Islet of Langerhans (tissue), 1 donor: ENCODE measurements around the gene USP6.
"Not testable (repeated sequence)": the region's sequence is repeated elsewhere in the genome, so short reads cannot be mapped to it uniquely, and the experiment has no call there.

Experiments used
- FAIRE-seq: peaks from one replicate; lab custom pipeline; 2011; peaks lifted over from hg19 to GRCh38; lab: Jason Lieb, UNC

USP6 gene

DNA sequence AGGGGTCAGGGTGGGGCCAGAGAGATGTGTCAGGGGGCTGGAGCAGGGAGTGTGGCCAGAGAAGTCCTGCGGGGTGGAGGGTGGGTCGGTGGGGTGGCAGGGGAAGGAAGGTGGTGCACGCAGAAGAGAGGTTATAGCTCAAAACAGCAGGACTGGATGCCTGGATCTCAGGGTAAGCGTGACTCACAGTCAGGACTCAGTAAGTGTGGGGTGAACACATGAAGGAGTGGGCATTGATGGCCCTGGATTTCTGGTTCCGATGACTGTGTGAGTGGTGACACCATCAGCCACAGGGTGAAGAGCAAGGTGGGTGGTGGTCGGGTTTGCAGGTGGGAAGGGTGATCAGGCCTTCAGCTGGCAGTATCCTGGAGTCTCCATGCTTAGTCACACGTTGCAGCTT, 6.2 kb downstream of the USP6 start:
- FAIRE-seq = not testable (repeated sequence)

DNA sequence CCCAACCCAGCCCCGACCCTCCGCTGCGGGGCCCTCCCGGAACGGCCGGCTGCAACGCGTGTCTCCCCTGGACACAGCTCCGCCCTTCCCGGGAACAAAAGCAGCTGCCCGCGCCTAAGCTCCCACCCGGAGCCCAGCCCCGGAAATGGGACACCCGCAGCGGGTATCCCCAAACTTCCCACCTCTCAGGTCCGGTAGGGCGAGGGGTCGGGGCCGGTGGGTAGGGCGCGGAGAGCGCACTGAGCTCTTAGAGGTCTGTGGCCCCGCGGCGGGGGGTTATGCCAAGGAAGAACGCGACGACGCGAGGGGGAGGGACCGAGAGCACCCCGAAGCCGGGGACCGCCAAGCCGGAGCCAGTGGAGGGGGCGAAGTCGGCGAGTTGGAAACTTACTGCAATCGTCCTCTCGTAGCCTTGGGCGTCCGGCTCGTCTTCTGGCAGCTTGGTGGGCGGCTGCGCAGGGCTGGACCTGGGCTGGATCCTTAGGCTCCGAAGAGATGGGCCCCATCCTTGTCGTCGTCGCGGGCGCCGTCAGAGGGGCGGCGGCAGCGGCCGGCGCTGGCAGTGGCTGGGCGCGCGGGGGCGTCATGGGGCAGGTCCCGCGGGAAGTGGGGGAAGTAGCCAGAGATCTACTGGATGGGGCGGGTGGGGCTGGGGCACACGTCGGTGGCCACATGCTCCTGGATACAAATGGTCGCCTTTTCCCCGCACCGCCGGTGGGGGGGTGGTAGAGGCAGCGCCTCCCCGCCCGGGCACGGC, 6.9 kb downstream of the USP6 start:
- FAIRE-seq = no peak

DNA sequence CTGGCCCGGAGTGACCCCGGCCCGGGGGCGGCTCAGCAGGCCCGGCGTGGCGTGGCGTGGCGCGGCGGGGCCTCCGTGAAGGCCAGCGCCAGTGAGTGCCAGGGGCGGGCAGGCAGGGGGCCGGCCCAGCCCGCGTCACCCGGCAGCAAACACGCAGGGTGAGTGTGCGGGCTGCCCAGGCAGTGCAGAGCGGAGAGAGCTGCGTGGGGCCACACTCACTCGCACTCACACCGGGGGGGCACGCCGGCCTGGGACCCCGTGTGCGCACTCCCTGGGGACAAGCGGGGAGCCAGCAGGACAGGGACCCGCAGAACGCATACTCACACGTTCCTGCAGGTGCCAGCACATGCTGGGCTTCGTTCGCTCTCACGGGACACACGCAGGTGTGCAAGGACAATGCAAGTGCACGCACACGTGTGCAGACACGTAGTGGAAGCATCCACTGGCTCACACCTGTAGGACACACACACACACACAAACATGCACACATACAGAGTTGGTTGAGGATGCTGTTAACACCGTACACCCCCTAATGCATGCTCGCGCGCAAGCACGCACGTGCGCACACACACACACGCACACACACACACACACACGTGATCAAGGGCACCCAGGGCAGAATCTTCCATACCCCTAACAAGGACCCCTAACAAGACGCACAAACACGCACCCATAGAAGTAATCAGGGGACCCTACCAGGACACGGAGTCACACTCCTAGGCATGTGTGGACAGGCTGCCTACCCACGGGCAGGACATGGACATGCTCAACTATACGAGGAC, 7.7 kb downstream of the USP6 start:
- no peak for FAIRE-seq

DNA sequence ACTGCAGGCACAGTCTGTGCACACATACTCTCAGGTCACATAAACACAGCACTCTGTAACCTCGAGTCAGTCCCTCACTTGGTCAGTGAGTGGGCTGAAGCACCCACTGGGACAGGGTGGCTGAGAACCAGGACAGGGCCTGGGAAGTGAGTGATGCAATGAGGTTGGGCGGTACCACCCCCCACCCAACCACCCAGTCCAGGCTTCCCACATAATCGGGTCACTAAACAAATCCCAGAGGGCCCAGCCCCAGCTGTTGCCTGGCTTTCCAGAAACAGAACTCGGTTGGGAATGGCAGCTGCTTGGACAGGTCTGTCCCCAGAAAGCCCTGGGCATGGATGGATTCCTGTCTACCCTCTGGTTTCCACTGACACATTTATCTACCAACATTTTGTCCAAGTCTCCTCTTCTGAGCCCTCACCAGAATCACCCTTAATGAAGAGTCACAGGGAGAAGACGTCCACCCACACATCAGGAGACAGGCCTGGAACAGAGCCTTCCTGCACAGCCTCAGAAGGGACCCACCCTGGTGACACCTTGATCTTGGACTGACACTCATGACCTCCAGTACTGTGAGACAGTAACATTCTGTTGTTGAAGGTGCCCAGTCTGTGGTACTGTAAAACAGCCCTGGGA, 8.4 kb downstream of the USP6 start:
- FAIRE-seq = not testable (repeated sequence)

DNA sequence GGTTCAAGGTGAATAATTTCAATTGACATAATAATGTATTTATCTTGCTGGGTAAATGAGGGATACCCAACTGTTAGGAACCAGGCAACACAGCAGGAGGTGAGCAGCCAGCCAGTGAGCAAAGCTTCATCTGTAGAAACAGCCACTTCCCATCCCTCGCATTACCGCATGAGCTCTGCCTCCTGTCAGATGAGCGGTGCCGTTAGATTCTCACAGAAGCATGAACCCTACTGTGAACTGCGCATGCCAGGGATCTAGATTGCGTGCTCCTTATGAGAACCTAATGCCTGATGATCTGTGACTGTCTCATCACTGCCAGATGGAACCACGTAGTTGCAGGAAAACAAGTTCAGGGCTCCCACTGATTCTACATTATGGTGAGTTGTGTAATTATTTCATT, 9.1 kb downstream of the USP6 start:
- not testable (repeated sequence) for FAIRE-seq

DNA sequence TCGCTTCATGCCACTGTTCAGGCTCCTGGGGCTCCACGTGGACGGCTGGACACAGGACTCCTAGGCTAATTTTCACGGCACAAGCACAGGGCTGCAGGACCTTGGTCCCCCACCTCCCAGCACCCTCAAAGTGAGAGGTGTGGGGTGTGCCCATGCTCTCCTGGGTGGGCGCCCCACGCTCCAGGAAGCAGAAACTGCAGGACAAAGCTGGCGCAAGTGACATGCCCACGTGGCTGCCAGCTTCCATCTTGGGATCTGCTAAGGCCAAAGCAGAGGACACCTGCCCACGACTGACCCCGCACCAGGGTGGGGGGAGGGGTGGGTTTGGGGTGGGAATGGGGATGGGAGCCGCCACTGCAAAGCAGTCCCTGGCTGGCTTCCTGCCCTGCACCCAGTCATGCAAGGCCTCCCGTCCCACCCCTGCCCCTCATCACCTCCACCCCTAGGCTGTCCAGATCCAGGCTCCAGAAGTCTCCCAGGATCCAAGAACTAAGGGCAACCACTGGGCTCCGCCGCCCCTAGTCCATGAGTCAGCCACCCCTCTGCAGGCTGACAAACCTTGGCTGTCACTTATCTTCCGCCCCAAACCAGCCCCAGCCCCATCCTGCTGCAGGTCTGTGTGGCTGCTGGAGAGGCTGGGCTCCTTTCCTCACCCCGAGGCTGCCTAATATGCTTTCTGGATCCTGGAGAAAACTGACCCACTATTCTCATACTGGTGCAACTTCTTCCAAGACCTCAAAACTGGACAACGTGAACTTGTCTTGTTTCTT, 11.1 kb downstream of the USP6 start:
- FAIRE-seq = no peak

DNA sequence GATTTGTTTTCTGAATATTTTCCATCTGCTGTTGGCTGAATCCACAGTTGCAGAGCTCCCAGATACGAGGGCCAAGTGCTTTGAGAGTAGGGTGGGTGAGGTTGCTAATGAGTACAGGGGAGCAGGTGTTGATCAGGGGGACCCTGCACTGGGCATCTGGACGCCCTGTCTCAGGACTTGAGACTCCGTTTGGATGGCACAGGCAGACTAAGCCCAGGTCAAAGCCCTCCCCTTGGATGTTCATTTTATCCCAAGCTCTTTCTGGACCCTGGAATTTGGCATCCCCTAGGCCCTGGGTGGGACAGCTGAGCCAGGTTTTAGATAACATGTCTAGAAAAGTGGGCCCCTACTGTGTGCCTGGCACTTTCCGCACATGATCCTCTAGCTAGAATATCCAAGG, 12.1 kb downstream of the USP6 start:
- no peak for FAIRE-seq

DNA sequence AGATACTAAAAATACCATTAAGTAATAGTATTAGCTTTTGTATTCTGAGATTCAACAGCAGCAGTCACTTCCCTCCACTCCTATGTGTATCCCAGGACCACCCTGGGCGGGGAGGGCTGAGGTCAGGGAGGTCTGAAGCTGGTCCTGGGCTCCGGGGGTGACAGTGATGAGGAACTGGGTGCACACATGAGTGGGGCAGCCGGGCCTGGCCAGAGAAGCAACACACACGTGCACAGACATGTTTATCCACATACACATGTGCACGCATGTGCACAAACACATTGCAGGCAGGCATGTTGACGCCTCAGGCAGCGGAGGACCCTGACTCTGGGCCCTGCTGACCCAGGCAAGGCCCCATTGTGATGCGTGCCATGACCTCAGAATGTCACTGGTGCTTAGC, 12.6 kb downstream of the USP6 start:
- not testable (repeated sequence) for FAIRE-seq

DNA sequence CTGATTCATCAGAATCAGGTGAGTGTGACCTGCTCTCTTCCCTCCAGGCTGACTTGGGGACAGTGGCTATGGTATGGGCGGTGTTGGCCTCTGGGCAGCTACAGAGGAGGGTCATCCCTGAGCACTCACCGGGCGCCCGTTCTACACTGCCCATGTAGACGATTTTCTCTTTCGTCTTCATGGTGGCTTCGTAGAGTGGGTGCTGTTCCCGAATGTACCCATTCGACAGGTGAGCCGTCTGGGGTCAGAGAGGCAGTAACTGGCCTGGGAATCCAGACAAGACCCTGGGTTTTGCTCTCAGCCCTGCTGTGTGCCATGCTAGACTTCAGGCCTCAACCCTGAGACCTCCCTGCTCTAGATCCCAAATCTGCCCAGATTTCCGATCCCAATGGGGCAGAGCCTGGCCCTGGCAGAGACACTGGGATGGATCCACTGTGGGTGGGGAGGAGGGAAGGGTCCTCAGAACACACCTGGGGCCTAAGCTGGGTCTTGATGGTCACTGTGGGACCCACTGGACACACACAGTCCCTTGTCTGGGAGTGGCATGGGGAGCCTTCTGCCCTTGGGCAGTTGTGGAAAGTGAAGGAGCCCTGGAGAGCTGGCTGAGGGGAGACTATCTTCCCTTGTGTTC, 13.2 kb downstream of the USP6 start:
- no peak for FAIRE-seq

DNA sequence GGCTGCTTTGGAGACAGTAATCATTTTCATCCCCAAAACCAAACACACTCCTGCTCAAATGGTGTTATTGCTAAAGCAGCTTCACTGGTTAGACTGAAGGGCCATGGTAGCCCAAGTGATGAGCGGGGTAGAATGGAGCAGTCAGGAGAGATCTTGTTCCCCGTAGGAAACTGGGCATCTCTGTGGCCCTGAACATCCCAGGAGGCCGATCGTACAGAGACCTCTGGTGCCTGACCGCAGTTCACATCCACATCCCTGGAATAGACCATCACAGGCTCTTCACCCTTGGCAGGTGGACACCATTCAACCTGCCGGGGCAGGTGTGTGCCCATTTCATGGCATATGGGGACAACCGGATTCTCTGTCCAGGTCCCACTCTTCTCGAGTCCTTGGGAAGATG, 13.9 kb downstream of the USP6 start:
- FAIRE-seq = not testable (repeated sequence)

DNA sequence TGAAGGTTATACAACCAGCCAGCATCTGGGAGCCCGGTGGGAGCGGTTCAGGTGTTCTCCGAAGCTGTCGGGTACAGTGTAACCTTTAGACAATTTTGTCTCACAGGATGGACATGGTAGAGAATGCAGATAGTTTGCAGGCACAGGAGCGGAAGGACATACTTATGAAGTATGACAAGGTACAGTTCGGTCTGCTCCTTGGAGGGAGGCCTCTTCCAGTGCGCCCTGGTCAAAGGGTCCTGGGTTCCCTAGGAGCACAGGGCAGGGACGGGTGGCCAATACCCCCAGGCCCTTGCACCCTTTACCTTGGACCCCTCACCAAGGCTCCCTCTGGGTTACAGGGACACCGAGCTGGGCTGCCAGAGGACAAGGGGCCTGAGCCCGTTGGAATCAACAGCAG, 14.4 kb downstream of the USP6 start:
- FAIRE-seq = not testable (repeated sequence)

DNA sequence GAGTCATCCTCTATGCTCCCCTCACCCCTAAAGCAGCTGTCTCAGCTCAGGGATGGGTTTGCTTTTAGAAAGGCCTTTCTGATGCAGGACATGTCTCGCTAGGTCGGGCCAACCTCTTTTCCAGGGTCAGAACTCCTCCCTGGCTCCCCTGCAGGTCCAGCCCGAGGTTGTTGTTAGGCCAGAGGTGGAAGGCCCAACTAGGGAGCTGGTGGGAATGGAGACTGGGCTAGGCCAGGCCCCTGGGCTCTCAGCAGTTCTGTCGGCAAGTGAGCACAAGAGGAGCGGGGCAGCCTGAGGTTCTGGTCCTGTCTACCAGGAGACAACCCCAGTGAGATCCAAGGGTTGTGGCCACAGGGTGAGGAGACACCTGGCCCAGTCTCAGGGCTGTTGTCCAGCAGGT, 14.9 kb downstream of the USP6 start:
- not testable (repeated sequence) for FAIRE-seq

DNA sequence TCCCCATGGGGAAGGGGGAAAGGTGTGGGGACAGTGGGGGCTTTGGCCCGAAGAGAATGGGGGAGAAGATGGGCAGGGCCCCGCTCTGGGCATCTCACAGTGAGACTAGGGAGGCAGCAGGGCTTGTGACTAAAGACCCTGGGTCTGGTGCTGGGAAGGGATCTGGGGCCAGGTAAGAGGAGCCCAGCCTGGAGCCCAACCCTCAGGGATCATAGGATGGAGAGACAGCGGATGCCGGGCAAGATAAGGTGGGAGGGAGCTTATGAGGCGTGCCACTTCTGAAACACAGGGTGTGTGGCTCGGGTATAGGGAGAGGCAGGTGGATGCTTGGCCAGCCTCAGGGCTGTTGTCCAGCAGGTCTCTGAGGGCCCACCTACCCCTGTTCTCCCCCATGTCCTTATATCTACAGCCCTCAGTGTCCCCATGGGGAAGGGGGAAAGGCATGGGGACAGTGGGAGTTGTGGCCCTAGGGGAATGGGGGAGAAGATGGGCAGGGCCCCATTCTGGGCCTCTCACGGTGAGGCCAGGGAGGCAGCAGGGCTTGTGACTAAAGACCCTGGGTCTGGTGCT, 15.4 kb downstream of the USP6 start:
- FAIRE-seq = no peak

DNA sequence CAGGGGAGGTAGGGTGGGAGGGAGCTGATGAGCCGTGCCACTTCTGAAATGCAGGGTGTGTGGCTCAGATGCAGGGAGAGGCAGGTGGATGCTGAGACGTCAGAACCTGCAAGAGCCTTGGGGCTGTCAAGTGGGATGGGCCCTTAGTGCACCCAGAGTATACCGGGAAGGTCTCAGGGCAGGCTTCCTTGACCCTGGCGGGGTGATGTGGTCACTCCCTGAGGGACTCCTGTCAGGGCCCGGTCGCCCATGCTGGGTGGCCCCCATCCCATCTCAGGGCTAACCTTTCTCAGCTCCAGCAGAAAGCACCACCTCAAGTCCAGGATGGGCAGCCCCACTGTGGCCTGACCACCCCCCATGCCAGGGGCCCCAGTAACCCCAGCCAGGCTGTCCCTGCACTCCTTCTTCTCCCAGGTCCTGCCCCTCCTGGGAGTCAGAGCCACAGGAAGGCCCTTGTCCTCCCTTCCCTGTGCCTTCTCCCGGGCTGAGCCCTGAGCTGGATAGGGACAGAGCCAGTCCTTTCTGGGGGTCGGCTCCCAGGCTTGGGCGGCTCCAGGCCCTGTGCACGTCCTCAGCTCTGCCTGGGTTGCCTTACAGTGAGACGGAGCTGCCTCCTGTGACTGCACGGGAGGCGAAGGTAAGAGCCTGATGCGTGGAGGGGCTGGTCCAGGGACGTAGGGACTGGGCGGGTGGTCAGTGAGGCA, 16.1 kb downstream of the USP6 start:
- not testable (repeated sequence) for FAIRE-seq

DNA sequence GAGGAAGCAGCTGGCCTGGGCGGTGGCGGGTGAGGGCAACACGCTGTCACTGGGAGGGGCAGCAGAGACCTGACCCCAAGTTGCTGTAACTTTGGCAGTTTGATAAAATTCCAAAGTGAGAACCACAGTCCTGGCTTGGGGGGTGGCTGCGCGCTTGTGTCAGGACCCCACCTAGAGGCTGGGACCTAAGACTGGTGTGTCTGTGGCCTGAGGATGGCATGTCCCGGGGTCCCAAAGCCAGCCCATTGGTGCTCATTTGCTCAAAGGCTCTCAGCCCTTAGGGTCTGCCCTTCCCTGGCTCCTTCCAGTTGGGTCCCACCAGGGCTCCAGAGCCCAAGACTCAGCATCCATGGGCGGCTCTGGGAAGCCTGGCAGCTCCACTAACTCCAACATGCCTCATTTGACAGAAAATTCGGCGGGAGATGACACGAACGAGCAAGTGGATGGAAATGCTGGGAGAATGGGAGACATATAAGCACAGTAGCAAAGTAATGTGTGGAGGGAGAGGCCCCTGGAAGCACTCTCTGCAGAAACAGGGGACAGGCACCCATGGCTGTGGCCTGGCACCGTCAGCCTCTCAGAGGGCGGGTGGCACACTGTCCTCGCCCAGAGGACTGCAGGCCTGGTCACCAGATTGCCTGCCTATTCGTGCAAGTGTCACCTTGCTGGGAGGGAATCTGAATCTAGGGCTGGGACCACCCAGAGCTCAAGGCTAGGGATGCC, 16.8 kb downstream of the USP6 start:
- FAIRE-seq = not testable (repeated sequence)

DNA sequence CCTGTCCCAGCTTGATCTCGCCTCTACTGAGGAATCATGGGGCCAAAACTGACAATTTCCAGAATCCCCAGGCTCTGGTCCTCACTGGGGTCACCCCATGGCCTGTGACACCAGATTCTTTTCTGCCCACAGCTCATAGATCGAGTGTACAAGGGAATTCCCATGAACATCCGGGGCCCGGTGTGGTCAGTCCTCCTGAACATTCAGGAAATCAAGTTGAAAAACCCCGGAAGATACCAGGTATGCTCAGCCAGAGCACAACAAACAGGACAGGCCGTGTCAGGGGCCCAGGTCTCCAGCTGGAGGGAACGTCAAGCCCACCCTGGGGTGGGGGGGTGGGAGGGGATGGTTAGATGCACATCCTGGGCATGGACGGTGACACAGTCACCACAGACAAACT, 17.5 kb downstream of the USP6 start:
- no peak for FAIRE-seq

DNA sequence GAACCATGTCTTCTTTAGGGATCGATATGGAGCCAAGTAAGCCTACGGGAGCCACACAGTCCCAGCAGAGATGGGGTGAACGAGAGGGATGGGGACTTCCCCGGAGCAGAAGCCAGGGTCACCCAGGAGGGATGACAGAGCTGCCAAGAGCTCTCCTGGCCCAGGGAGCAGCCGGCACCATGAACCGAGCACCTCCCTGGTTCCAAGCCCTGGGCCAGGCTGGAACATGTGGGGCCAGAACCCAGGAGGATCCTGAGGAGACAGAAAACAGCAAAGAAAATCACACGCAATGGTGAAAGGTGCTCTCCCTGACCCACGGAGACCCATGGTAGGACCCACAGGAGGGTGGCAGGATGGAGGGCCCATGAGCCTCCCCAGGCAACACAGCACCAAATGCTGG, 18.1 kb downstream of the USP6 start:
- FAIRE-seq = not testable (repeated sequence)

DNA sequence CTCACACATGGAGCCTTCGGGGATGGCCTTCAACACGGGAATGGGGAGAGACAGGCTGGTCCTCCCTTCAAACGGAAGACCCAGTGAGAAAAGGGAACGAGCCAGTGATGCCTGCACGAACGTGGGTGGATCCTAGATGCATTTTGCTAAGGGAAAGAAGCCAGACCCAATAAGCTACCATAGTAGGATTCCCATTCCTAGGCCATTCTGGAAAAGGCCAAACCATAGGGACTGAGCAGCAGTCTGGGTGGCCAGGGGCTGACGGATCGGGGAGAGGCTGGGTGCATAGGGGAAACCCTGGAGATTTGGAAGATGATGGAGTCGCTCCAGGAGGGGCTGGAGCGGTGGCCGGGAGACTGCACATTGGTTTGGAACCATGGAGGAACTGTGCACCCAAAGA, 18.7 kb downstream of the USP6 start:
- not testable (repeated sequence) for FAIRE-seq

DNA sequence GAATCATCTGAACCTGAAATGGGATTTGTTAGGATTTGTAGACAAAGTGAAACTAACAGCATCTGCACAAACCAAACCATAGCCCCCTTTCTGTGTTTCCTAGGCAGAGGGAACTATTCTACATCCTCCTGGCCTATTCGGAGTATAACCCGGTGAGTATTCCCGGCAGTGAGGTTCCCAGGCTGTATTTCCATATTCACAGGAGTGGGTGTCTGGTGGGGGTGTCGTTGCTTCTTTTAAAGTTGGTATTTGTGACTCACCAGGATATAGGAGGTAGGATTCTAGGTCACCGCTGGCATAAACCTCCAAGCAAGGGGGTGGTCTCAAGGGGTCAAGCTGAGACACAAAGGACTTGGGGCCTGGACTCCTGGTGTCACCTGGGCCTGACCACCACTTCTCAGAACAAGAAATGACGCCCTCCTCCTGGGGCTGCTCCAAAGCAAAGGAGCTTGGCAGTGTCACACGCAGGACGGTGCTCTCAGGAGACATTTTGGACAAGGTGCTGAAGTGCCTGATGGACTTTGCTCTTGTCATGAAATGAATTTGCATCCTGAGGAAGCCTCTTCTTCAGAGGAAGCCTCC, 19.4 kb downstream of the USP6 start:
- FAIRE-seq = not testable (repeated sequence)
